Stimulated activated CD8-positive, alpha-beta memory T cell treated with anti-CD3 and anti-CD28 coated beads, Interleukin-15, amount 100 ng/mL, for 24 hours (primary cell): Measurements from ENCODE around the gene TCEAL7.

Experiments
- DNase-seq: peaks from one replicate; pipeline ENCODE4 v3.0.0-alpha.2; 2020; ENCODE audit warnings: low read depth

Gene TCEAL7

DNA sequence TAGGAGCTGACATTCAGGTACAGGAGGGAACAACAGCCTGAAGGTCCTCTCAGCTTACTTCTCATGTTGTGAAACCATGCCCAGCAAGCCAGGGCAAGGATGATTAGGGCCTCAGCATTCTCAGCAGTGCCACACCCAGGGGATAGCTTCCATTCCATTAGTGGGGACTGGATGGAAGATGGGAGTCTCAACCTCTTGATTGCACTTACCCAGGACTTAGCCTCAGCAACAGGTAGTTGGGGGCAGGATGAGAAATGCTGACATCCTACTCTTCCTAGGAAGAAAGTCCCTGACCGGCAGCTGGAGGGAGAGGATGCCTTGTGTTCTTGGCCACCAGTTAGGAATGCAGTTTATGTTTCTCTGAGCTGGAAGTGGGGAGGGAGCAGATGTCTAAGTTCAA is 37.5 kb downstream of the TCEAL7 start:
- no peak for DNase-seq

- no peak for DNase-seq
Measured at GRCh38 chrX:103369479-103369878, 39.4 kb downstream of the TCEAL7 start.

- no peak for DNase-seq
Measured at GRCh38 chrX:103372886-103373285, 42.8 kb downstream of the TCEAL7 start.

- no peak for DNase-seq
Measured at GRCh38 chrX:103373581-103373980, 43.5 kb downstream of the TCEAL7 start.

DNA sequence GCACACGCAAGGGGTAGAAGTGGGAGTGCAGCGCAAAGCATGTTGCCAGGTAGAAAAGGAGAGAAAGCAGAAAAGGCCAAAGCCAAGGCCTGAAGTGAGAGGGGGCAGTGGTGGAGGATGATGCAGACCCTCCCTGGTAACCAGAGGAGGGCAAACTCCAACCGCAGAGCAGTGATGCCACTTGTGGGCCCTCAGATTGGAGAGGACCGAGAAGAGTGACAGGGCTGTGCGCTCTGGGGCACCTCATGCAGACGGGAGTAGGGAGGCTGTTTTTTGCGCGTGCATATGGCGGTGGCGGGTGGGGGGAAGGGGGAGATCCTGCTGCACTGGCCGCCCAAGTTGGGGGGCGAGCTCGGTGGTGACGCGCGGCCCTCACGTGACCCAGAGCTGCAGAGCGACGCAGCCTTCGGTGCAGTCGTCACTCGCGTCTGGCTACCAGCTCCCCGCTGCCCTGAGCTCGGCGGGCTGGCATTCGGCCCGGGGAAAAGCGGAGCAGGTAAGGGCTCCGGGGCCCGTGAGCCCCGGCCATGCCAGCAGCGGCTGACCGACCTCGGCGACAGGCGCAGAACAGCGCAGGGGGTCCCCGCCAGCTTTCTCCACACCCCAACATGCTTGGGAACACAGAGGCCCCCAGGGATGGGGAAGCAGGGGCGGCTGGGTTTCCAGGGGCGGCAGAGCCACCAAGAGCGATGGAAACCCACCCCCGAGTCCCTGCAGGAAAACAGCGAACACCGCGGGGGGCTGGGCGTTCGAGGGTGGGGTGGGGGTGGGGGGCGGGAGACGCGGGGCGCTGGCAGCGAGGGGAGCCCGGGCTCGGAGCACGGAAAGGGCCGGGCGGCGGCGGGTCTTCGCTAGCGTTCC is 46.3 kb downstream of the TCEAL7 start, which contains the start of gene BEX3:
Gene BEX3 (plus strand): TSS at position 421 of the 861 bp plus-strand sequence. CDS start 984 bp downstream, outside the sequence.
- no peak for DNase-seq

DNA sequence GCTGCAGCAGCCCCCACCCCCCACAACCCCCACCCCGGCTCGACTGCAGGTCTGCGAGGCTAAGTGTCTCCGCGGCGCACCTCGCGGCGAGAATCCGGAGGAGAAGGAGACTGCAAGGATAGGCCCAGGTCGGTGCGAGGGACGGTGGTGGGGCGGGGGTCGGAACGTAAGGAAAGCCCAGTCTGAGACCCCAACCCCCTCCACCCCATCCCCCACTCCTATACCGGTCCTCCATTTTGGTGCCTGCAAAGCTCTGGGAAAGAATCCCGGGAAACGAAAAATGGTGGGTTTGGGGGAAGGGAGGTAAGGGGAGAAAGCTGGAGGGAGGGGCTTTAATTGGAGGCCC is 46.9 kb downstream of the TCEAL7 start:
- no peak for DNase-seq

GRCh38 chrX:103378990-103379389 is 49.0 kb downstream of the TCEAL7 start:
- DNase-seq: no peak
